Liver (tissue), 9 donors: ENCODE measurements around the gene ENOX1. TPM values are rescaled to one million over a fixed set of nuclear protein-coding genes. Genes with fewer than 3 reads are reported as not detected.

Experiments used
- DNase-seq: peaks from one replicate; pipeline ENCODE4 v3.0.0-alpha.2; 2017; ENCODE audit warnings: low spot score
- H3K27ac ChIP-seq, 2 donors: one replicate each; pipeline ENCODE4 v1.7.0; 2013; ENCODE audit warnings: inconsistent platforms in 2 of 2, low read length in 2 of 2, control low read depth in 1 of 2, low read depth in 1 of 2, mild to moderate bottlenecking in 1 of 2
- H3K27me3 ChIP-seq, 4 donors: one replicate each; pipeline versions ENCODE4 v1.6.1 to v1.7.0; 2013; ENCODE audit warnings: low read length in 3 of 4, inconsistent platforms in 1 of 4, mild to moderate bottlenecking in 1 of 4, moderate library complexity in 1 of 4; ENCODE audit not compliant: control insufficient read depth in 4 of 4, insufficient read depth in 4 of 4
- H3K36me3 ChIP-seq, 4 donors: one replicate each; pipeline versions ENCODE4 v1.6.1 to v1.7.0; 2013; ENCODE audit warnings: low read length in 3 of 4, mild to moderate bottlenecking in 3 of 4, low read depth in 1 of 4, moderate library complexity in 1 of 4; ENCODE audit not compliant: control insufficient read depth in 4 of 4, insufficient read depth in 3 of 4
- H3K4me1 ChIP-seq, 4 donors: one replicate each; pipeline versions ENCODE4 v1.6.1 to v1.7.0; 2013; ENCODE audit warnings: low read length in 3 of 4, mild to moderate bottlenecking in 3 of 4, moderate library complexity in 1 of 4; ENCODE audit not compliant: control insufficient read depth in 4 of 4, insufficient read depth in 4 of 4
- H3K4me3 ChIP-seq, 3 donors: one replicate each; pipeline versions ENCODE4 v1.6.1 to v1.7.0; 2013; ENCODE audit warnings: low read length in 3 of 3, control low read depth in 1 of 3, low read depth in 1 of 3, mild to moderate bottlenecking in 1 of 3
- H3K9ac ChIP-seq, 2 donors: one replicate each; pipeline ENCODE4 v1.7.0; 2013; ENCODE audit warnings: low read length in 2 of 2, mild to moderate bottlenecking in 2 of 2, moderate library complexity in 2 of 2, control low read depth in 1 of 2, low read depth in 1 of 2
- H3K9me3 ChIP-seq, 4 donors: one replicate each; pipeline versions ENCODE4 v1.6.1 to v1.7.0; 2013; ENCODE audit warnings: low read length in 3 of 4; ENCODE audit not compliant: control insufficient read depth in 4 of 4
- ATF3 ChIP-seq: IDR thresholded peaks from 2 replicates; pipeline ENCODE4 v1.6.1; 2016; ENCODE audit warnings: antibody characterized with exemption
- CTCF ChIP-seq: fragments of 150-350 bp; IDR thresholded peaks from 2 replicates; pipeline ENCODE4 v1.5.1; 2017; ENCODE audit warnings: improper control_type of control experiment, low read depth, low read length; ENCODE audit not compliant: missing input control
- FOXA1 ChIP-seq: IDR thresholded peaks from 2 replicates; pipeline ENCODE4 v1.6.1; 2016; ENCODE audit warnings: antibody characterized with exemption
- FOXA2 ChIP-seq: IDR thresholded peaks from 2 replicates; pipeline ENCODE4 v1.6.1; 2016; ENCODE audit warnings: antibody characterized with exemption
- GABPA ChIP-seq, 2 donors: IDR thresholded peaks in 1 of 2; conservative IDR thresholded peaks in 1 of 2; 2 replicates each; pipeline ENCODE4 v1.6.1; 2016; ENCODE audit warnings: antibody characterized with exemption in 2 of 2, mild to moderate bottlenecking in 1 of 2, moderate library complexity in 1 of 2
- HNF4A ChIP-seq, 2 donors: conservative IDR thresholded peaks; 2 replicates each; pipeline ENCODE4 v1.6.1; 2016; ENCODE audit warnings: antibody characterized with exemption in 2 of 2, mild to moderate bottlenecking in 2 of 2
- HNF4G ChIP-seq: IDR thresholded peaks from 2 replicates; pipeline ENCODE4 v1.6.1; 2016; ENCODE audit warnings: antibody characterized with exemption
- JUND ChIP-seq, 2 donors: IDR thresholded peaks; 2 replicates each; pipeline ENCODE4 v1.6.1; 2016; ENCODE audit warnings: antibody characterized with exemption in 2 of 2
- MAX ChIP-seq: IDR thresholded peaks from 2 replicates; pipeline ENCODE4 v1.6.1; 2016; ENCODE audit warnings: antibody characterized with exemption
- NR2F2 ChIP-seq: IDR thresholded peaks from 2 replicates; pipeline ENCODE4 v1.6.1; 2016; ENCODE audit warnings: antibody characterized with exemption
- REST ChIP-seq: IDR thresholded peaks from 2 replicates; pipeline ENCODE4 v1.6.1; 2016; ENCODE audit warnings: antibody characterized with exemption, mild to moderate bottlenecking
- RXRA ChIP-seq, 2 donors: IDR thresholded peaks; 2 replicates each; pipeline ENCODE4 v1.6.1; 2017 to 2018; ENCODE audit warnings: antibody characterized with exemption in 2 of 2, mild to moderate bottlenecking in 1 of 2
- SP1 ChIP-seq: IDR thresholded peaks from 2 replicates; pipeline ENCODE4 v1.6.1; 2018; ENCODE audit warnings: antibody characterized with exemption, mild to moderate bottlenecking
- TAF1 ChIP-seq: conservative IDR thresholded peaks from 2 replicates; pipeline ENCODE4 v1.6.1; 2016; ENCODE audit warnings: antibody characterized with exemption, mild to moderate bottlenecking
- YY1 ChIP-seq: IDR thresholded peaks from 2 replicates; pipeline ENCODE4 v1.6.1; 2016; ENCODE audit warnings: antibody characterized with exemption, mild to moderate bottlenecking
- ZBTB33 ChIP-seq: IDR thresholded peaks from 2 replicates; pipeline ENCODE4 v1.6.1; 2016; ENCODE audit warnings: antibody characterized with exemption
- whole genome bisulfite sequencing: extraction: QIAGEN DNeasy Blood & Tissue Kit; methylation state at CpG from one replicate; pipeline ENCODE4 v1.1.7; 2013; 5-methylcytosine and 5-hydroxymethylcytosine counted together
- polyA plus RNA-seq, 2 donors: library from polyadenylated mRNA; stranded (reverse) in 1 of 2; unstranded in 1 of 2; fragments of 200-250 nt in 1 of 2; fragments of >200 nt in 1 of 2; fragmentation: Nextera tagmentation in 1 of 2; extraction: Ambion mirVana in 1 of 2; gene quantifications; one replicate each; pipeline versions ENCODE4 v1.2.1 to v1.2.3, GENCODE V29; 2013 to 2015
- total RNA-seq, 2 donors: library from RNA; depleted of rRNA; stranded (reverse); fragments of >200 nt; gene quantifications; one replicate each; pipeline ENCODE4 v1.2.3, GENCODE V29; 2014
- donor health status: healthy.
- donor health status: healthy.
- donor health status: healthy.
- donor health status: healthy.
- donor health status: healthy.

The ENOX1 gene
- total and polyA plus RNA-seq, 4 donors: 0.02 to 0.33 (median 0.08) TPM; not detected in 1

- H3K4me1 ChIP-seq: no peaks in the 10 kb centered on the region
- no peaks in the 10 kb centered on the region for H3K27me3 ChIP-seq
- no peak overlapping the region for H3K27ac ChIP-seq
- H3K36me3 ChIP-seq: no peaks in the 10 kb centered on the region
- WGBS: 66% methylated on average over 2 of the region's 2 CpGs
- DNase-seq: no peak
- no peak for TF ChIP-seq MAX
- TF ChIP-seq GABPA (IDR thresholded peaks at IDR 0.05 in 1 of 2, conservative IDR thresholded peaks at IDR 0.05 in 1 of 2): no peak
- no peak for TF ChIP-seq HNF4G
- no peak for TF ChIP-seq FOXA2
- no peak for TF ChIP-seq TAF1
- TF ChIP-seq SP1: no peak
- TF ChIP-seq RXRA (IDR thresholded peaks at IDR 0.05): no peak
- no peak overlapping the region for H3K9ac ChIP-seq
- no peak overlapping the region for H3K4me3 ChIP-seq
- H3K9me3 ChIP-seq: no peaks in the 10 kb centered on the region
Measured at GRCh38 chr13:43279696-43280095, 507.1 kb downstream of the ENOX1 start.

- no peaks in the 10 kb centered on the region for H3K4me1 ChIP-seq
- no peak overlapping the region for H3K4me3 ChIP-seq
- TF ChIP-seq JUND (IDR thresholded peaks at IDR 0.05) (no peak), FOXA1 (no peak), HNF4A (conservative IDR thresholded peaks at IDR 0.05) (no peak), HNF4G (no peak), YY1 (no peak), ZBTB33 (no peak), SP1 (no peak), MAX (no peak)
- no peak for DNase-seq
- no peak overlapping the region for H3K9ac ChIP-seq
- H3K36me3 ChIP-seq: peaks cover 0 to 1% (median 0%) of the 10 kb centered on the region in 4 donors
- WGBS: 83% methylated on average over 1 of the region's 1 CpG
- no peak overlapping the region for H3K27ac ChIP-seq
- no peaks in the 10 kb centered on the region for H3K9me3 ChIP-seq
- no peaks in the 10 kb centered on the region for H3K27me3 ChIP-seq
Measured at GRCh38 chr13:43278127-43278526, 508.6 kb downstream of the ENOX1 start.

- H3K4me3 ChIP-seq: no peak overlapping the region
- WGBS: 86% methylated on average over 3 of the region's 3 CpGs
- H3K36me3 ChIP-seq: peaks cover 0 to 1% (median 0%) of the 10 kb centered on the region in 4 donors
Measured at GRCh38 chr13:43277142-43277541, 509.6 kb downstream of the ENOX1 start.

More at GRCh38 chr13:43277142-43277541, 509.6 kb downstream of the ENOX1 start:
- no peaks in the 10 kb centered on the region for H3K27me3 ChIP-seq
- no peak for DNase-seq
- no peaks in the 10 kb centered on the region for H3K4me1 ChIP-seq
- H3K27ac ChIP-seq: no peak overlapping the region
- H3K9me3 ChIP-seq: no peaks in the 10 kb centered on the region
- no peak overlapping the region for H3K9ac ChIP-seq
- TF ChIP-seq JUND (IDR thresholded peaks at IDR 0.05) (no peak), NR2F2 (no peak), MAX (no peak), REST (no peak), TAF1 (no peak), ATF3 (no peak), HNF4G (no peak), CTCF (no peak), ZBTB33 (no peak), RXRA (IDR thresholded peaks at IDR 0.05) (no peak)
